Measurements from ENCODE around the gene DIRAS2.
"Not testable (repeated sequence)": the region's sequence is repeated elsewhere in the genome, so short reads cannot be mapped to it uniquely, and the experiment has no call there.

DIRAS2 gene

GRCh38 chr9:90658783-90659182 lies 16.2 kb upstream of the DIRAS2 start:
- DNase-seq (ENCODE audit: low read depth) = no peak
- no peak overlapping the region for H3K4me3 ChIP-seq (ENCODE audit: low read depth, low read length)
- TF ChIP-seq CTCF (IDR thresholded peaks at IDR 0.05; ENCODE audit: insufficient read depth, low read depth, low read length, missing control alignments) = no peak

- H3K4me3 ChIP-seq (ENCODE audit: low read depth, low read length) = no peak overlapping the region
- DNase-seq (ENCODE audit: low read depth) = no peak
- no peak for TF ChIP-seq CTCF (IDR thresholded peaks at IDR 0.05; ENCODE audit: insufficient read depth, low read depth, low read length, missing control alignments)
Observed at GRCh38 chr9:90658181-90658580, 15.6 kb upstream of the DIRAS2 start.

- DNase-seq (ENCODE audit: low read depth); H3K4me3 ChIP-seq (ENCODE audit: low read depth, low read length): not testable (repeated sequence)
Observed at GRCh38 chr9:90656876-90657275, 14.3 kb upstream of the DIRAS2 start.

- no peak for DNase-seq (ENCODE audit: low read depth)
- H3K4me3 ChIP-seq (ENCODE audit: low read depth, low read length) = no peak overlapping the region
- no peak for TF ChIP-seq CTCF (IDR thresholded peaks at IDR 0.05; ENCODE audit: insufficient read depth, low read depth, low read length, missing control alignments)
Observed at GRCh38 chr9:90651246-90651645, 8.6 kb upstream of the DIRAS2 start.

- DNase-seq (ENCODE audit: low read depth) = no peak
Observed at GRCh38 chr9:90647843-90648242, 5.2 kb upstream of the DIRAS2 start.

GRCh38 chr9:90645721-90646120 lies 3.1 kb upstream of the DIRAS2 start:
- TF ChIP-seq CTCF (IDR thresholded peaks at IDR 0.05; ENCODE audit: insufficient read depth, low read depth, low read length, missing control alignments) = no peak
- peak; percentile 6 for DNase-seq (ENCODE audit: low read depth)
- no peak overlapping the region for H3K4me3 ChIP-seq (ENCODE audit: low read depth, low read length)

More at GRCh38 chr9:90647843-90648242, 5.2 kb upstream of the DIRAS2 start:
- no peak overlapping the region for H3K4me3 ChIP-seq (ENCODE audit: low read depth, low read length)
- no peak for TF ChIP-seq CTCF (IDR thresholded peaks at IDR 0.05; ENCODE audit: insufficient read depth, low read depth, low read length, missing control alignments)

- H3K4me3 ChIP-seq (ENCODE audit: low read depth, low read length) = no peak overlapping the region
- TF ChIP-seq CTCF (IDR thresholded peaks at IDR 0.05; ENCODE audit: insufficient read depth, low read depth, low read length, missing control alignments) = no peak
- DNase-seq (ENCODE audit: low read depth) = no peak
Observed at GRCh38 chr9:90641884-90642487, 638 bp downstream of the DIRAS2 start.
